GM11168 (cell line): ENCODE measurements around the gene SLC12A4.

Experiments used
- in situ Hi-C: fragments of 300-500 bp; cut with MboI; formaldehyde crosslinking; loops from one replicate; pipeline ENCODE4 v1.12.0; 2022; ENCODE audit warnings: low sequenced_read_pairs; ENCODE audit not compliant: unreplicated experiment

Gene SLC12A4

DNA sequence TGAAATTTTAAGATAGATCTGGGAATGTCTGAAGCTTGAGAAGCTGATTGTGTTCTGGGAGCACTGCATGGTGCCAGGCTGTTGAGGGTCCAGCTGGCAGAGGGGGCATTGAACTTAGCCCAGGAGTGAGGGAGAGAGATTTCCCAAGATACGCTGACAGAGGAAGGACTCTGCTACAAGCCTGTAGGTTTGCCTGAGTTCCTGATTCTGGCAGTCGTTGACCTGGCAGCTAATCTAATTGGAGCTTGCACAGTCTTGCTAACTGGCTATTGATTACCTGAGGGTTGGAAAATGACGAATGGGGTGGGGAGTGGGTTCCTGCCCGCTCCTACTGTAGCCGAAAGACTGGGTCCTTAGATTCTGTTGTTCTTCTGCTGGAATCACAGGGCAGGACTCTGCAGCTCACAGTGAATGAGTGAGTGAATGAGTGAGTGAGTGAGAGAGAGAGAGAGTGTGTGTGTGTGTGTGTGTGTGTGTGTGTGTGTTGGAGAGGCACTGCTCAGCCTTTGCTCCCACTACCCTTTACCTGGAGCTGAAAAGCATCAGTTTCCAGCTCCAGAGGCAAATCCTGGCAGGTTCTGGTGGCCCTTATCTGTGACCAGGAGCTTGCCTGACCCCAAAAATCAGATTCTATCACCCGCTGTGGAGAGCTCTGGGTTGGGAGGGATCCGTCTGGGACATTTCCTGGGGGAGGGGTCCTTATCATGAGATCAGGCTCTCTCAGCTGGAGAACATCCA, 53.5 kb downstream of the SLC12A4 start:
- in situ Hi-C loops, result no loop called here

DNA sequence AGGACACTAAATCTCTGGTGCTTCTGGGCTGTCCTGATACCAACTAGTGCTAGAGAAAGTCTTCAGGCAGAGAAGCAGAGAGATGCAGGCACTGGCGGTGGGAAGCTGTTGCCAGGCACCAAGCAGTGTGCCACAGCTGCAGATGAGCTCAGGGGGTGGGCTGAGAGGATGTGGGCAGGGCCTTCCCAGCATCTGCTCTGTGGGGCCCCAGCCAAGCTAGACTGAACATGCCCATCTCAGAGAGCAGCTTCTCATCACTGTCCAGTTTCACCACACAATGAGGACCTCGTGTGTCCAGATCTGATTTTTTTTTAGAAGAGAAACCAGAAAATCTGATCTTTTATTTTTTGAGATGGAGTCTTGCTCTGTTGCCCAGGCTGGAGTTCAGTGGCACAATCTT, 58.3 kb downstream of the SLC12A4 start:
- in situ Hi-C loops, result no loop called here

DNA sequence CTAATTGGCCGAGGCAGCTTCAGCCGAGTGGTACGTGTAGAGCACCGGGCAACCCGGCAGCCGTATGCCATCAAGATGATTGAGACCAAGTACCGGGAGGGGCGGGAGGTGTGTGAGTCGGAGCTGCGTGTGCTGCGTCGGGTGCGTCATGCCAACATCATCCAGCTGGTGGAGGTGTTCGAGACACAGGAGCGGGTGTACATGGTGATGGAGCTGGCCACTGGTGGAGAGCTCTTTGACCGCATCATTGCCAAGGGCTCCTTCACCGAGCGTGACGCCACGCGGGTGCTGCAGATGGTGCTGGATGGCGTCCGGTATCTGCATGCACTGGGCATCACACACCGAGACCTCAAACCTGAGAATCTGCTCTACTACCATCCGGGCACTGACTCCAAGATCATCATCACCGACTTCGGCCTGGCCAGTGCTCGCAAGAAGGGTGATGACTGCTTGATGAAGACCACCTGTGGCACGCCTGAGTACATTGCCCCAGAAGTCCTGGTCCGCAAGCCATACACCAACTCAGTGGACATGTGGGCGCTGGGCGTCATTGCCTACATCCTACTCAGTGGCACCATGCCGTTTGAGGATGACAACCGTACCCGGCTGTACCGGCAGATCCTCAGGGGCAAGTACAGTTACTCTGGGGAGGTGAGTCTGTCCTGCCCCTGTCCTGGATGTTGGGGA, 59.2 kb downstream of the SLC12A4 start:
- in situ Hi-C loops, result no loop called here

DNA sequence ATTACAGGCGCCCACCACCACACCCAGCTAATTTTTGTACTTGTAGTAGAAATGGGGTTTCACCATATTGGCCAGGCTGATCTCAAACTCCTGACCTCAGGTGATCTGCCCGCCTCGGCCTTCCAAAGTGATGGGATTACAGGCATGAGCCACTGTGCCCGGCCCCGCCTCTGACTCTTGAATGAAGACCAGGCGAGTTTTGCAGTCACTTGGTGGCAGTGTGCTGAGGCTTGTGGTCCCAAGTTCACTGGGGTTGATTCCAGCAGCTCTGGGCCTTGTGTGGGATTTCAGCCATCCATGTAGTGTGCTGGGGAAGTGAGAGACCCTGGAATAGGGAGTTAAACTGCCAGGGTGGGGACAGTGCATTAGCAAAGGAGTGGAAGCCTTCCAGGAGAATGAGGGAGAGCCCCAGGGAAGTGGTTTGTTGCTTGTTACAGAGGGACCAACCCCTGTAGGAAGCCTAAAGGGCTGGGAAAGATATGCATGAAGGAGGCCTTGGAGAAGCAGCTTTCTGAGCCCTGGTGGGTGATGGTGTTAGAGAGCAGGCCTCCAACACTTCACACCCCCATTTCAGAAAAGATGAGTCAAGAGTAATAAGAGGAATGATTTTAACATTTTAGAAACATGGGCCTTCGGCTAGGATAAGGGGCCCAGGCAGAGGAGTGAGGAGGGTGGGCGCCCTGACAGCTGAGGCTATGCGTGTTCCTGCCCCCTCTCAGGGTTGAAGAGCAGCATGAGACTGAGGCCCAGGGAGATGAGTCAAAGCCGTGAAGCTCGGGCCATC, 60.8 kb downstream of the SLC12A4 start:
- in situ Hi-C loops, result no loop called here

DNA sequence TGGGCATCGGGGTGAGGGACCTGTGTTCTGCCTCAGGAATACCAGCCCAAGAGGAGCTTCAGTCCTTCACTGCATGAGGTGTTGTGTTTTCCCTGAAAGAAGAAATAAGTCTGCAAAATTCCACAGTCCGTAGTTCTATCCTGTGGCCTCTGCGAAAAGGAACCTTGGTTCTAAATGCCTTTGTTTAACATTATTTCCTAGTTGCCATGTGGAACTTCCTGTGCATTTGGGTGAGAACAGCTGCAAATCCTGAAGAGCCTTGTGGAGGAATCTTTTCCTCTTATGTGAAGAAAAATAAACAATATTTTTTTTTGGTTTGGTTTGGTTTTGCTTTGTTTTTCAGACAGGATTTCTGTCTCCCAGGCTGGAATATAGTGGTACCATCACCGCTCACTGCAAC, 65.6 kb downstream of the SLC12A4 start:
- in situ Hi-C loops, result no loop called here

DNA sequence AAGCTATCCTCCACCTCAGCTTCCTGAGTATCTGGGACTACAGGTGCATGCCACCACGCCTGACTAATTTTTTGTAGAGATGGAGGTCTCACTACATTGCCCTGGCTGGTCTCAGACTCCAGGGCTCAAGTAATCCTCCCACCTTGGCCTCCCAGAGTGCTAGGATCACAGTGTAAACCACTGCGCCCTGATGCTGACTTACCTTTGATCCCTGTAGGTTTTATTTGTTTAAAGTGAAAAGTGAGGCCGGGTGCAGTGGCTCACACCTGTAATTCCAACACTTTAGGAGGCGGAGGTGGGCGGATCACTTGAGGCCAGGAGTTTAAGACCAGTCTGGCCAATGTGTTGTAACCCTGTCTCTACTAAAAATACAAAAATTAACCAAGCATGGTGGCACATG, 66.7 kb downstream of the SLC12A4 start:
- in situ Hi-C loops, result no loop called here

DNA sequence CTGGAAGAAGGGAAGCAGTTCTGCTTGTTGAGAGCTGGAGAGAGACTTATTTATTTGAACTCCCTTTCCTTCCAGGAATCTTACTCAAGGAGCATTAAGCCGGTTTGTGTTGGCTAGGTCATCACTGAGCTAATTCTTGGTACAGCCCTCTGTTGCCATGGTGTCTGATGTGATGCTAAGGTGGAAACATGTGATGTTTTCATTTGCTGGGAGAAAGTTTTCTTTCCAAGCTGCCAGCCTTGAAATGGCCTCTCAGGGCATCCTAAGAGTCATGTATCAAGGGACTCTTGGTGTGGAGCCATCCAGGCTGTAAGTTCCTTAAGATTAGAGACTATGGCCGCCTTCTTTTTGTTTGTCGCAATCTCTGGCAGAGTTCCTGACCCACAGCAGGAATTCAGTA, 71.2 kb downstream of the SLC12A4 start:
- in situ Hi-C loops, result no loop called here

DNA sequence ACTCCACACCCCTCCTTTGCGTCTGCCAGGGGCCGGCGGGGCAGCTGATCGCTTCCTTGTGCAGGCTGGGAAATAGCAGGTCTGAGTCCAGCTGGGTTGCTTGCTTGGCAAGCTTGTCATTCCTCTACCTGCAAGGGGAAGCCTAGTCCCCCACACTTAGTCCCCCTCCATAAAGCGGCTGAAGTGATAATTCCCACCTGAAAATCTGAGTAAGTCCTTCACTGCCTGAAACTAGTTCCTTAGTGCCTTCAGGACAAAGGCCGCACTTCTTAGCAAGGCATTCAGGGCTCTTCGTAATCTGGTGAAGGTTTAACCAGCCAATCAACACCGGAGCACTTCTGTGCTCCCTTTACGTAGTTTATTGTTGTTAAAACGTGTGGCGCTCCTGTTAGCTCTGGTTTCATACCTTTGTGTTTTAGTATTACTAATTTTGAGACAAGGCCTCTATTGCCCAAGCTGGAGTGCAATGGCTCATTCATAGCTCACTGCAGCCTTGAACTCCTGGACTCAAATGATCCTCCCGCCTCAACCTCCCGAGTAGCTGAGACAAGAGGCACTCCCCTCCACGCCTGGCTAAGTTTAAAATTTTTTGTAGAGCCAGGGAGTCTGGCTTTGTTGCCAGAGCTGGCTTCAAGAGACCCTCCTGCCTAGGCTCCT, 74.6 kb downstream of the SLC12A4 start:
- in situ Hi-C loops, result no loop called here
